ENCODE results near the gene TIMM10. TPM values are rescaled to one million over a fixed set of nuclear protein-coding genes. Genes with fewer than 3 reads are reported as not detected.

The TIMM10 gene
- total RNA-seq, 1 experiment from 2014 or later = 36.2 TPM

DNA sequence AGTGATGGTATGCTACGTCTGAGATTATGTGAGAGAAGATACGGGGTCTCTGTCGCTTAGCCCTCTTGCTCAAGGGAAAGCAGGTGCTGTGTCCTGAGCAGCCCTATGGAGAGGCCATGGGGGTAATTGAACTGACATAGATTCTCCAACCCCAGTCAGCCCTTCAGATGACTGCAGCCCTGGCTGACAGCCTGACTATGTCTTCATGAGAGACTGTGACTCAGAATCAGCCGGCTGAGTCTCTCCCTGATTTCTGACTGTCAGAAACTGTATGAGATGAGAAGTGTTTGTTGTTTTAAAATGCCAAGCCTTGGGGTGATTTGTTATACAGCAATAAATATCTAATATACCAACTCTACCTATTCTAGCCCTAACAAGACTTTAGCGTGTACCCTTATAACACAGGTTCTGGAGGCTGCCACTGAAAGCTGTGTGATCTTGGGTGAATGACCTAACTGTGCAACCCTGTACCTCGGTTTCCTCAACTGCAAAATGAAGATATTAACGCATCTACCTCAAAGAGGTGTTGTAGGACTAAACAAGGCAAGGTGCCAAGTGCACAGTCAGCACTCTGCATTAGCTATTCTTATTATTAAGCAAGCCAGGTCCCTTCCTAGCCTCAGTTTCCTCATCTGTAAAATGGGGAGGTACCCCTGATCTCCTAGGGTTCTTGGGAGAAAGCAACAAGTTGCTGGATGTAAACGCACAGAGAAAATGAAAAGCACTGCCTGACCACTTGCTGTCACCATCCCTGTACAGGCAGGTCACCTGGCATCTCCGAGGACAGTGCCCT lies 39.9 kb downstream of the TIMM10 start:
- no peak for DNase-seq (ENCODE audit: low spot score)
- in situ Hi-C loops (cut with HindIII; ENCODE audit: low sequenced_read_pairs) = no loop called here

DNA sequence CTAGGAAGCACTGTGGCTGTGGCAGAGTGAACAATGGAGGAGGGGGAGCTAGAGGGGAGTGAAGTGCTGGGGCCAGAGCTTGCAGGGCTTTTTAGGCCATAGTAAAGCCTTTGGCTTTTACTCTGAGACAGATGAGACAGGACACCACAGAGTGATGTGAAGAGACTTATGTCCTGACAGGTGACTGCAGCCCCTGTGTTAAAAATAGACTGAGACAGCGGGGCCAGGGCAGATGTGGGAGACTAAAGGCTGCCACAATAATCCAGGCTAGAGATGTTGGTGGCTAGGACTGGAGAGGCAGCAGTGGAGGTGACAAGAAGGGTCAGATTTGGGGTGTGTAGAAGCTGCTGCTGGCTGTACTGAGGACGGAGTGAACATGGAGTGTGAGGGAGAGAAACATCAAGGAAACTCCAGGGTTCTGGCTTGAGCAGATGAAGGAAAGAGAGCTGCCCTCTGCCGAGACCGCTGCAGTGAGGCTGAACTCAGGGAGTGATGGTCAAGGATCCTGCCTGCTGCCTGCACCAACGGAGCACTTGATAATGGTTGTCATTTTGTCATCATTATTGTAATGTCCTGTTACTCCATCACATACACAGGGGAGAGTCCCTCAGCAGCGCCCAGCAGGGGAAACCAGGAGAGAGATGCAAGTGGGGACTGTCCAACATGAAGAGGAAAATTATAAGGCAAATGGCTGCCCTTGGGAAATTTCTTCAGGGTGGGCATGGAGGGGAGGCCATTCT lies 42.5 kb downstream of the TIMM10 start:
- DNase-seq (ENCODE audit: low spot score) = no peak
- in situ Hi-C loops (cut with HindIII; ENCODE audit: low sequenced_read_pairs) = no loop called here

DNA sequence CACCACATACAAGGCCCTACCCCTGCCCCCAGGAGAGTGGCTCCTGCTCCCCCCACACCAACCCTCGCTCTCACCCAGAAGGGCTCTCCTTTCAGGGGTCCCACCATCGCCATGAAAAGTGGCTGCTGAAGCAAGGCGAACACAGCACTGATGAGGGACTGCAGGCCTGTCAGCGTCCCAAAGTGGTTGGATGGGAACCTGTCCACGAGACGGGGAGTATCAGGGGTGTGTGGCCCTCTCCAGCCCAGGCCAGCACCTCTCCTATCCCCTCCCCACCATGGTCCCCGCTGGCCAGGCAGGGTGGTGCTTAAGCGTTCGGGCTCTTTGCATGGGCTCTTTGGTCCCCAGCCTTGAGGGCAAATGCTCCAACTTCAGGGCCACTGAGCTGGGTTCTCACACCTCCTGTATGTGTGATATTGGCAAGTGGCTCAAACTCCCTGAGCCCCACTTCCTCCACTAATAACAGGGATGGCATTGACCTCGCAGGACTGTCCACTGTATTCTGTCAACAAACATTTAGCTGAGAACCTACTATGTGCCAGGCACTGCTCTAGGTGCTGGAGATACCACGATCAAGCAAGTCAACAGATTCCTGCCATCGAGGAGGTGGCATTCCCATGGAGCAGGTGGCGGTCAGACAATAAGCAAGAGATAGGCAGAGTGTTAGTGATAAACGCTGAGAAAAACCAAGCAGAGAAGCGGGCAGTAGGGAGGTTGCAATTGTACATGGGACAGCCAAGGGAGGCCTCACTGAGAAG lies 43.4 kb downstream of the TIMM10 start:
- DNase-seq (ENCODE audit: low spot score) = no peak
- in situ Hi-C loops (cut with HindIII; ENCODE audit: low sequenced_read_pairs) = no loop called here

DNA sequence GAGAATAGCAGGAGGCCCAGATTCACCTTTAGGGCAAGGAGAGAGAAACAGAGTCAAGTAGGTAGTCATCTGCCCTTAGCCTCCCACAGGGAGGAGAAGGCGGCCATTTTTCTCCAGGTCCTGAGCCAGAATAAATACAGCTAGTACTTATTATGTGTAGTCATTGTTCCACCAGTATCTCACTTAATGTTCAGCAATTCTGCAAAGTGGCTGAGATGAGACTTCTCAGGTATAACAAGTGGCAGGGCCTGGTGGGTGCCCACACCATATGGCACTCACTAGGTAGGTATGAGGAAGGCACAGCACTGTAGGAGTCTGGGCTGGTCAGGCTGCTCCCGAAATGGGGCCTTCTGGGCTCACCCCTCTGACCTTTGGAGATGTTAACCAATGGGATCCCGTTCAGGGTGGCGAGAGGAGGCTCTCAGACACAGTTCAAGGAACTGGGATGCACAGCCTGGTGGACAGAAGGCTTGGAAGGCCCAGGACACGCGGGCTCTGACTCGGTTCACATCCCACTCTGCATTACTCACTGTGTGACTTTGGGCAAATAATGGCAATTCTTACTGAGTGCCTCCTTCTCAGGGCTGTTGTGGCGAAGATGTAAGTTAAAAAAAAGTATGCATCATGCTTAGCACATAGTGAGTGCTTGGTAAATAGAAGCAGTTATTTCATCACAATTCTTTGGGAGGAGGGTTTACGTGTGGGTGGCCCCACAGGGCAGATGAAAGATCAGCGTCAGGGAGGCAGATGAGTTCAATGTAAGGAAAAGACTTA lies 45.1 kb downstream of the TIMM10 start:
- in situ Hi-C loops (cut with HindIII; ENCODE audit: low sequenced_read_pairs) = no loop called here
- no peak for DNase-seq (ENCODE audit: low spot score)

DNA sequence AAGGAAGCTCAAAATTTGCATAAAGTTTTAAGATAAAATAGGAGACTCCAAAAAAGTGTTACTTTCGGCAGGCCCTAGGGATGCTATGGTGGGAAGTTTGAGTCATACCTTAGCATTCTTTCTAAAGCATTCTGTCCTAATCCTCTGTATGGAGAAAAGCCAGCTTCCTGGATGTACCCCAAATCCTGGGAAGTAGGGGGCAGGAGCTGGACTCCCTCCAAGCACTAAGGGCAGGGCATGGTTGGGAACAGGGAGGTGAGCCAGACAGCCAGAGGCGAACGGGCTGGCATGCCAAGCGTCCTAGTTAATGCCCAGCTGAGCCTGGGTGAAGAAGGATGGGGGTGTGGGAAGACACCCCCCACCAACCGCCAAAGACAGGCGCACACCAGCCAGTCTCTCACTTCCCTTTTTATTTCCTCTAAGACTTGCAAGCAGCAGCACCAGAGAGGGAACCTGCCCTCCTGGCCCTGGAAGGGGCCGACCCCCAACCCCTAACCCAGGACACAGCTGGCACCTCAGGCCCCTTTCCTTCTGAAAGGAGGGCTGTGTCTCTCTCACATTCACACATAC lies 46.3 kb downstream of the TIMM10 start:
- DNase-seq (ENCODE audit: low spot score) = no peak
- in situ Hi-C loops (cut with HindIII; ENCODE audit: low sequenced_read_pairs) = no loop called here

DNA sequence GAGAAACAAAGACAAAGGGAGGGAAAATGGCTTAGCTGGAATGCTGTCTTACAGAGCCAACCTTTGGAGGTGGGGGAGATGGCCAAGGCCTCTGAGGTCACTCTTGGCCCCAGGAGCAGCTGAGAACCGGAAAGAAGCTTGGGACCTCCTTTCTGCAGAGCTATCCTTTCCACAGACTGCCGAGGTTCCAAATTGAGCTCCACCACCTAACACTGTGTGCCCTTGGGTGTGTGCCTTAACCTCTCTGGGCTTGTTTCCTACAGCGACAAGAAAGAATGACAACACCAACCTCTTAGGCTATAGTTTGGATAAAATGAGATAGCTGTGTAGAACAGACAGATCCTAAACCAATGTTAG lies 47.0 kb downstream of the TIMM10 start:
- no peak for DNase-seq (ENCODE audit: low spot score)
- in situ Hi-C loops (cut with HindIII; ENCODE audit: low sequenced_read_pairs) = no loop called here

DNA sequence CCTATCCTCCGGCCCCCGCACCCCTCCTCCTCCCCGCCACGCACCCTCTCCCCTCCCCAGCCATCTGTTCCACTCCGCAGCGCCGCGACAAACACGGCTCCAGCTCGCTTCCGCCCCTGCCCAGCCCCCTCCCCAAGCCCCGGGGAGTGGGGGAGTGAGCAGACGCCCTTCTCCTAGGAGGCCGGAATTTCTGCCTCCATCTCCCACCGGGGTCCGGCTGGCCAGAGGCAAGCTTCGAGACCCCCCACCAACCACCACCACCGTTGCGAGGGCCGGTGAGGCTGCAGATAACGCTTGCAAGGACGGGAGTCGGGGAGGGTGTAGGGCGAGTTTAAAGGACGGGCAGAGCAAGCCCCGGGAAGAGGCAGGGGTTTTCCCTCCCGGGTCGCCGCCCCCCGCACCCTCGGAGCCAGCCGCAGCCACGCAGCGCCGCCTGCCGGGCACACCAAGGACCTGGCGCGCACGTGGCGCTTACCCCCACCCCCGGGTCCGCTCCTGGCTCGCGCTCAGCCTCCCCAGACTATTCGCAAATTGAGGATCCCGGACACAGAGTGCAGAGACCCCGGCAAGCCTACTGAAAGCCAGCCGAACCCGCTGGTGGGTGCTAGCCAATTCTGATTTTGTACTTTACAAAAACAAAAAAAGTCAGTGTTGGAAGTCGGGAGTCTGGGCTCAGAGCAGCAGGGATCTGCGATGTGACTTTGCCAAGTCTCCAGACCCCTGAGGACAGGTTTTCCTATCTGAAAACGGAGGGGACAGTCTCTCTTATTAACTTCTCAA lies 47.6 kb downstream of the TIMM10 start:
- in situ Hi-C loops (cut with HindIII; ENCODE audit: low sequenced_read_pairs) = no loop called here
- DNase-seq (ENCODE audit: low spot score) = no peak

DNA sequence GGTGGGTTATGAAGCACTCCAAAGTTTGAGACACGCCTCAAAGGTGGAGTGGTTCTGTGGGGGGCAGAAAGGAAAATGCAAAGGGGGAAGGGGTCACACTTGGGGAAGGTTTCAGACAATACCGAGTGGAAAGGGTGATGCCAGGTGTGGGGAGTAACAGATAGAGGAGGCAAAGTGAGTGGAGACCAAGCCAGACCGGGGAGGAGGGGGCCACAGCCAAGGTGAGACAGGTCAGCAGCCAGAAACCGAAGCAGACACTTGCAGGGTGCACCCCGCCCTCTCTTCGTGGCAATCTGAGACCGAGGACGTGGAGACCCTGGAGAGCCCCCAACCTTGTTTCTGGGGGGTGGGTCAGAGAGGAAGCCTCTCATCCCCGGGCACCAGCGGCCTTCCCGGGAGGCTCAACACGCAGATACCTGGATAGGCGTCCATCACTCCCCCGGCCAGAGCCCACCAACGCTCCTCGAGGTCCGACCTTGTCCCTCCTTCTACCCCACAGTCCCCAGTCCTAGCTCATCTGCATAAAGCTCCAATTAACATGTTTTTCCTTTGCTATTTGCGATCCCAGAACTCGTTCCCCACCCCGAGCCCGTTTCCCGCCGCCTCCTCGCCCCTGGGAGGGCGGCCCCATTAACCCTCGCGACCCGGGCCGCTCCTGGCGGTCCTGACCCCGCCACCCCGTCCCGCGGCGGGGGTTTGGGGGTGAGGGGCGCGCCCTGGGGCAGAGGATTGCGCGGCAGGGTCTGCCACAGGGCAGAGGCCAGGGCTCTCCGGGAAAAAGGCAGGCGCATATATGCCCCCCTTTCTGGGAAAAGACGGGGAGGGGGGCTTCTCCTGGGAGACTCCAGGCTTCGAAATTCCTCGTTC lies 48.4 kb downstream of the TIMM10 start:
- in situ Hi-C loops (cut with HindIII; ENCODE audit: low sequenced_read_pairs) = no loop called here

DNA sequence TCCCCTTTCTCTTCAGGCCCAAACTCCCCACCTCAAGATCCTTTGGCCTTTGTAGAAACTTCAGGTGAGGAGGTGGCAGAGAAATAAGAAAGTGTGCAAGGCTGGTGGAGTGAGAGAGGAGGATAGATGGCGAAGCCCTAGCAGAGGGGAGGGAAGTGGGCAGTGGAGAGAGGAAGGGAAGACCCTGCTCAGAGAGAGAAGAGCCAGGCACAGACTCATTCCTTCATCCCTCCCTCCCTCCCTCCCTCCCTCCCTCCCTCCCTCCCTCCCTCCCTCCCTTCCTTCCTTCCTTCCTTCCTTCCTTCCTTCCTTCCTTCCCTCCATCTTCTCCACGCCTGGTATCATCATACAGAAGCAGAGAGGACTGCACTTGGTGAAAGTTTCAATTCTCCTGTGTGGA lies 49.2 kb downstream of the TIMM10 start:
- in situ Hi-C loops (cut with HindIII; ENCODE audit: low sequenced_read_pairs) = no loop called here
- no peak for DNase-seq (ENCODE audit: low spot score)

More for the DNA sequence above, 48.4 kb downstream of the TIMM10 start:
- no peak for DNase-seq (ENCODE audit: low spot score)

DNA sequence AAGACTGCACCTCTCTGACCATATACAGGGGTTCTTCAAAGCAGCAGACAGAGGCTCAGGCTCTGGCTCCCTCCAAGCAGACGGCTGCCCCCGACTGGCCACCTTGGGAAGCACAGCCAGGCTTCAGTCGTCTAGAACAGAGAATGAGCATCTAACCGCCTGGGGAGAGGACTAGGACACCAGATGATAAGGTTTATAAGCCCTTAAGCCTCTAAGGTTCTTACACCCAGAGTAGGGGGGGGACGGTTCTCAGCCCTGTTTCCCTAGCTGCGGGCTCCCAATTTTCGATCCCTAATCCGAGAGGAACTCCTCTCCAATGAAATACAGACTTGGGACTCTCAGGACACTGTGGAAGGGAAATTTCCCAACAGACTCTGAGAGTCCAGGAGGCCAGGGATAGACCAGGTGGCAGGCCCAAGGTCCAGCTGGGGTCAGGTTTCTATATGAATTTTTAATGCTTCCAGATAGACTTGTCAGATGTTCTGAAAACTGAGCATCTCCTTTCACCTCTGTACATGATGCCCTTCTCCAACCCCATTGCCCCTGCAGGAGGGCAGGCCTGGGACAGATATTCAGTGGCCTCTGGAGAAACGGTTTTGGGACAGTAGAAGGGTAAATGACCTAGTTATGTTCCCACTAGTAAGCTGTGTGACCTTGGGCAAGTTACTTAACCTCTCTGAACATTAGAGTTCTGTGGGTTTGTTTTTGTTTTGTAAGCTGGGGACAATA lies 50.0 kb downstream of the TIMM10 start:
- peak; percentile 67 for DNase-seq (ENCODE audit: low spot score)
- in situ Hi-C loops (cut with HindIII; ENCODE audit: low sequenced_read_pairs) = no loop called here

DNA sequence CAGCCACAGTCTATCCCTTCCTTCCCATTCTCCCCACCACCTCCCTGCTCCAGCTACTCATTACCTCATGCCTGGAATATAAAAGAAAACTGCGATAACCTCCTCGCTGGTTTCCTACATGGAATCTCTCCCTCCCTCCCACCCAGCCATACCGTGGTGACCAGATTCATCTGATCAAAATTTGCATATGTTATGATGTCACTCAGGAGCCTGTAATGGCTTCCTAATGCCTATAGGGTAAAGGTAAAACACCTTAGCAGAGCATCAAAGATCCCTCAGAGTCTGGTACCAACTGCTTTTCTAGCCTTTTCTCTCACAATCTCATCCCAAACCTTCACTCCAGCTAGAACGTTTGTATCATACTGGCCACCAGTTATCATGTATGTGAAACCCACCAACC lies 50.6 kb downstream of the TIMM10 start:
- DNase-seq (ENCODE audit: low spot score) = no peak
- in situ Hi-C loops (cut with HindIII; ENCODE audit: low sequenced_read_pairs) = no loop called here

DNA sequence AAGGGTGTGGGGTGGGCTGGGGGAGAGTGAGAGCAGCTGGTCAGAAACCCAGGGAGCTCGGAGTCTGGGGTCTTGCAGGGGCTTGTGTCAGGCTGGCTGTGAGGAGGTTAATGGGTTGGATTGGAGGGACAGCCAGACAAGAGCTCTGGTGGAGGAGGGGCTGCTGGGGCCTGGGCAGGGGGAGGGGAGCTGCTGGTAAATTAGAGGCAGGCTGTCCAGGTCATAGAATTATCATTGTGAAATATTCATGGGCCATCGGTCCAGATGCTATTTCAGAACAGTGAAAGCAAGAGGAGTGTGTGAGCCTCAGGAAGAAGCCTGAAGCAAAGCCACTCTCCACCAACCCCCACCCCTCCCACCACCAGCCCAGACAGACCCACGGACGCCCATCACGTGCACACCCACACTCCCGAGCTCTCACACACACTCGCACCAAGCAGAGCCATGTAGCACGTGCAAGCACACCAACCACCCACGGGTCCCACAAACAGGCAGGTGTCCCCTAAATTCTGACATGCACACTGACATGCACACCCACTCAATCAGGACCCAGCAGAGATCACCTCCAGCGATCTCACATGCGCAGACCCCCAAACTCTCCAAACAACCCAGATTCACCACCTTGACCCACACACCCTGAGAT lies 51.4 kb downstream of the TIMM10 start:
- in situ Hi-C loops (cut with HindIII; ENCODE audit: low sequenced_read_pairs) = no loop called here
- DNase-seq (ENCODE audit: low spot score) = no peak

Other genes with a start within 250 kb of the TIMM10 start
- gene TNKS1BP1, start 205.8 kb downstream of the TIMM10 start, total RNA-seq (2014; rRNA removed; shearing (Covaris generic)) = 36.0 and 46.3 TPM in 2 replicates
- 194 and 208 TPM in 2 replicates for gene SSRP1, start 194.9 kb downstream of the TIMM10 start, total RNA-seq (2014; rRNA removed; shearing (Covaris generic))
- 7.1 and 11.4 TPM in 2 replicates for gene P2RX3, start 192.4 kb downstream of the TIMM10 start, total RNA-seq (2014; rRNA removed; shearing (Covaris generic))
- not detected in 2 replicates for gene PRG3, start 149.6 kb downstream of the TIMM10 start, total RNA-seq (2014; rRNA removed; shearing (Covaris generic))
- not detected in 2 replicates for gene PRG2, start 140.1 kb downstream of the TIMM10 start, total RNA-seq (2014; rRNA removed; shearing (Covaris generic))
- not detected in 2 replicates for gene SLC43A3, start 103.6 kb downstream of the TIMM10 start, total RNA-seq (2014; rRNA removed; shearing (Covaris generic))
- 2.9 TPM in 1 of 2 replicates, not detected in the other for gene RTN4RL2, start 70.2 kb downstream of the TIMM10 start, total RNA-seq (2014; rRNA removed; shearing (Covaris generic))
- 8.8 and 15.1 TPM in 2 replicates for gene SLC43A1, start 15.1 kb downstream of the TIMM10 start, total RNA-seq (2014; rRNA removed; shearing (Covaris generic))
- not detected in 2 replicates for gene SMTNL1, start 6.8 kb upstream of the TIMM10 start, total RNA-seq (2014; rRNA removed; shearing (Covaris generic))
- gene UBE2L6, start 36.9 kb upstream of the TIMM10 start, total RNA-seq (2014; rRNA removed; shearing (Covaris generic)) = 35.9 and 40.3 TPM in 2 replicates
- 22.3 and 22.8 TPM in 2 replicates for gene SERPING1, start 66.9 kb upstream of the TIMM10 start, total RNA-seq (2014; rRNA removed; shearing (Covaris generic))
- gene YPEL4, start 119.2 kb upstream of the TIMM10 start, total RNA-seq (2014; rRNA removed; shearing (Covaris generic)) = 2.1 TPM in 1 of 2 replicates, not detected in the other
- 30.5 and 33.9 TPM in 2 replicates for gene CLP1, start 127.0 kb upstream of the TIMM10 start, total RNA-seq (2014; rRNA removed; shearing (Covaris generic))
- 46.5 and 49.0 TPM in 2 replicates for gene ZDHHC5, start 137.4 kb upstream of the TIMM10 start, total RNA-seq (2014; rRNA removed; shearing (Covaris generic))
- gene MED19, start 181.5 kb upstream of the TIMM10 start, total RNA-seq (2014; rRNA removed; shearing (Covaris generic)) = 28.9 and 40.7 TPM in 2 replicates
- 104 and 145 TPM in 2 replicates for gene TMX2, start 181.8 kb upstream of the TIMM10 start, total RNA-seq (2014; rRNA removed; shearing (Covaris generic))
- gene SELENOH, start 210.7 kb upstream of the TIMM10 start, total RNA-seq (2014; rRNA removed; shearing (Covaris generic)) = 184 and 229 TPM in 2 replicates
- not detected in 2 replicates for gene BTBD18, start 221.1 kb upstream of the TIMM10 start, total RNA-seq (2014; rRNA removed; shearing (Covaris generic))
- gene CTNND1, start 231.0 kb upstream of the TIMM10 start, total RNA-seq (2014; rRNA removed; shearing (Covaris generic)) = 33.5 and 47.7 TPM in 2 replicates

All from G401 (cell line).